ENCODE measurements around the gene ABITRAM.
"Not testable (repeated sequence)": the region's sequence is repeated elsewhere in the genome, so short reads cannot be mapped to it uniquely, and the experiment has no call there.

Gene ABITRAM, protein sequence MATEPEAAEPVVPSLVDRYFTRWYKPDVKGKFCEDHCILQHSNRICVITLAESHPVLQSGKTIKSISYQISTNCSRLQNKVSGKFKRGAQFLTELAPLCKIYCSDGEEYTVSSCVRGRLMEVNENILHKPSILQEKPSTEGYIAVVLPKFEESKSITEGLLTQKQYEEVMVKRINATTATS

DNA sequence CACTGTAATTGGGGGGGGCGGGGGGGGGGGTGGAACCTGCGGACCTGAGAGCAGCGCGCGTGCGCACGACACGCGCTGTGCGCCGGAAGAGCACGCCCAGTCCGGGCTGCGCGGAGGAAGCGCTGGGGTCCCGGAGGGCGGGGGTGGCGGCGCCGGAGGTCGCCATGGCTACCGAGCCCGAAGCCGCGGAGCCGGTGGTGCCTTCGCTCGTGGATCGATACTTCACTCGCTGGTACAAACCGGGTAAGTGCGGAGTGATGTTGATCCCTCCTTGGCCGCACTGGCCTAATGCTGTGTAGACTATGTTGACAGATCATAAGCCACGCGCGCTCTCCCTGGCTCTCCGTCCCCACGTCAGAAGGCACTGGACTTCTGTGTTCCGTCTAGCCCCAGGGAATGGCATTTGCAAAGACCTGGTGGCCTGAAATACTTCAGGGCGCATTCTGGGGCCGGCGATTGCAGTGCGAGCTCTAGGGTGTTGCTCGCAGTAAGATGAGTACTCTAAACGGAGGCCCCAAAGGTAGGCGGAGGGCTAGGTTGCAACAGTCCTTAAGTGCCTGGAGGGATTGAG, at the start of gene ABITRAM:
ABITRAM (plus strand) TSS at position 78 of the 571 bp plus-strand sequence; CDS start at position 165, 87 bp downstream.
- no peak for DNase-seq

DNA sequence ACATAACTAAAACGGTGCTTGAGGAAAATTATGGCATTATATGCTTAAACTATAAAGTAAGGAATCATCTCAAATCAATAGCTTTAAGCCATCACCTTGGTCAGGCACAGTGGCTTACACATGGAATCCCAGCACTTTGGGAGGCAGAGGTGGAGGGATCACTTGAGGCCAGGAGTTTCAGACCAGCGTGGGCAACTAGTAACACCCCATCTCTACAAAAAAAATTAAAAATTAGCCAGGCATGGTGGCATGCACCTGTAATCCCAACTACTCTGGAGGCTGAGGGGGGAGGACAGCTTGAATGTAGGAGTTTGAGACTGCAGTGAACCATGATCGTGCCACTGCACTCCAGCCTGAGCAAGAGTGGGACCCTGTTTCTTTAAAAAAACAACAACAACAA, 49.5 kb upstream of the ABITRAM start:
- no peak for DNase-seq

DNA sequence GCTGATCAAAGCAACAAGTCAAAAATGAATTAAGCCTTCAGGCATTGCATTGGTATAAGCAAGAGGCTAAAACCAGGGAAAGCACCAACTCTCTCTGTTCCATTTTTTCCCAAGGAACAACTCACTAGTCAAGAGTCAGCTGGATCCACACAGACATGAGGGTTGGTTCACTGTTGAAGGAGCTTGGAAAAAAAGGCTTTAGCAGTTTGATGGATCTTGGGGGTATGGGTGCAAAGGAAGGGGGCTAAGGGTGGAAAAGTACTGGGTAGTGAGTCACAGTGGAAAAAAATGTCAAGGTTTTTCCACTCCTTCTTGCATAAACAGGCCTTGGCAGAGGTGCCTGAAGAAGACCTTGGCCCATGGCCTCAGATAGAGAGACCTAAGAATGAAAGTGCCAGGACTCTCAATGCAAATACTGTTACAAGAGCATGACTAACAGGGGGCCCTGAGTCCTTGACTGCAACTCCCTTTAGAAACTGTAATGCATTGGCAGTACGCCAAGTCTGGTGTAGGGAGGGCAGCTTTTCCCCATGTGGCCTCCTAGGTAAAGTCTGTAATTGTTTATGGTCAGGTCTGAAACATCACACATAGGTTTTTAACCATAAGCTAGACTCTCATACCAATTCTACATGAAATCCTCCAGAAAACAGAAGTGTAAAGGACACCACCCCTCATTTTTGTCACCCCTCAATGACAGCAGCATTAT, 48.4 kb upstream of the ABITRAM start:
- no peak for DNase-seq

DNA sequence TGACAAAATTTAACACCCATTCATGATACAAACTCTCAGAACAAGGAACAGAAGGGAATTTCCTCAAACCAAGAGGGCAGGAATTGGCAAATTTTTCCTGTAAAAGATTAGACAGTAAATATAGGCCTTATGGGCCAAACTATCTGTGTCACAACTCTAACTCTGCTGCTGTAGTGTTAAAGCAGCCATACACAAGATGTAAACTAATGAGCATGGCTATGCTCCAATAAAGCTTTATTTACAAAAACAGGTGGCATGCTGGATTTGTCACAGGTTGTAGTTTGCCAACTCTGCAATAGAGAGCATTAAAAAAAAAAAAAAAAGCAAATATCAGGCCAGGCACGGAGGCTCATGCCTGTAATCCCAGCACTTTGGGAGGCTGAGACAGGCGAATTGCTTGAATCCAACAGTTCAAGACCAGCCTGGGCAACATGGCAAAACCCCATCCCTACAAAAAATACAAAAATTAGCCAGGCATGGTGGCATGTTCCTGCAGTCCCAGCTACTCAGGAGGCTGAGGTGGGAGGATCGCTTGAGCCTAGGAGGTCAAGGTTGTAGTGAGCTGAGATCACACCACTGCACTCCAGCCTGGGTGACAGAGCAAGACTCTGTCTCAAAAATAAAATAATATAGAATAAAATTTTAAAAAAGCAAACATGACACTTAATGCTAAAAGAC, 47.5 kb upstream of the ABITRAM start:
- DNase-seq, result not testable (repeated sequence)

DNA sequence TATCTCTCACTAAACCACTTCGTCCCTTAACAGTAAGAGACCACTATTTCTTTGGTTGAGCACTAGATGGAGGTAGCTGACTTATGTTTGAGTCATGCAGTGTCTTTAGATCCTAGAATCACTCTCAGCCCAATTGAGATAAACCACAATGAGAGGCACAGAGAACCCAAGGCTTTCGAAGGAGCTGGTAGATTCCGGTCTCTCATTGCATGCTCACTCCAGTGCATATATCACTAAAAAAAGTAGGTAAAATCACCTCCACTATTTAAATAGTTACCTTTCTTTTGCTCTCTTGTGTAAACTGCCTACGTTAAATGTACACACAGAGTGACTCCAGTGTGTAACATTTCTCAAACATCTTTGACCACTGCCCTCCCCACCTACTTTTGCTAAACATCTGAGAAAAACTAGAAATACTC, 44.5 kb upstream of the ABITRAM start:
- DNase-seq, result no peak

DNA sequence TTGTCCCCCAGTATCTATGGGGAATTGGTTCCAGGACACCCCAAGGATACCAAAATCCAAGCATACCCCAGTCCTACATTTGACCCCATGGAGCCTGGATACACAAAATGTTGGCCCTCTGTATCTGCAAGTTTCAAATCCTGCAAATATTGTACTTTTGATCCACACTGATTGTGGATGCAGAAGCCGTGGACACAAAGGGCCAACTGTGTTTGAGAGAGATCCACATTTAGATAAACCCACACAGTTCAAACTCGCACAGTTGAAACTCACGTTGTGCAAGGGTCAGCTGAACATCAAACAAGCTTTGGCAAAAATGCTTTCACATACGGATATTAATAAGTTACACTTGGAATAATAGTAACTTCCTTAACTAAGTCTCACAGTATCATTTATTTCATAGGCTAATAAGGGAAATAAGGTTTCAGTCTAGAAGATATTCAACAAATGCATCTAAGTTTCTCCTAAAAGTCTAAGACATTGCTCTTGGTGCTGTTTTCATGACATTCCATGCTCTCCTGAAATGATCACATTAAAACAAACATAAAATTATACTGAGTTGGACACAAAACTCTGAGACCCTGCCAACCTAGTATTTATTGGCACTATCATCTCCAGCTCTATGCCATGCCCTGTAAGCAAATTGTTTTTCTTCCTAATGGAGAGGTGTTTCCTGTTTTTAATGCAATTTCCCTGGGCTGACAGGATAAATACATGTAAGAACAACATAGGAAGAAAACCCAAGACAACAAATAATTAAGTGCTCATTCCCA, 39.8 kb upstream of the ABITRAM start:
- DNase-seq, result no peak

DNA sequence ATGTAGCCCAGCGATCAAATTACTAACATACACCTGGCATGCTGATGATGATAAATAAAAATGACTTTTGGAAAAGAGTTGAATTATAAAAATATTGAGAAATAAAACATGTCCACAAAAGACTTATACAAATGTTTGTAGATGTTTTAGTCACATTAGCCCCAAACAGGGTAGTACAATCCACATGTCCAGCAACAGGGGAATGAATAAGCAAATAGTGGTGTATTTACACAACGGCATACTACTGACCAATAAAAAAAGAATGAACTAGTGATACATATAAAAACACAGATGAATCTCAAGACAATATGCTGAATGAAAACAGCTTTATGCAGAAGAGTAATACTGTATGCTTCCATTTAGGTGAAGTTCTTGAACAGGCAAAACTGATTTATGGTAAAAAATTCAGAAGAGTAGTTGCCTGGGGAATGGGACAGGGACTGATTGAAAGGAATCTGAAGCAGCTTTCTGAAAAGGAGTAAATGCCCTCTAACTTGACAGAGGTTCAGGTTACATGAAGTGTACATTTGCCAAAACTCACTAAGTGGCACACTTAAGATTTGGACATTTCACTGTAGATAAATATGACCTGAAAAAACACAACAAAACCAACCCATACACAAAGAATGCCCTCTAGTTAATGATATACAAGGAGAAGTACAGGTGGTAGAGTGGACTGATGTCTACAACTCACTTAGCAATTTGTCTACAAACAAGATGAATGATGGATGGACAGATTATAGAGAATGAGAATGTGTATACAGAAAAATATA, 36.7 kb upstream of the ABITRAM start:
- no peak for DNase-seq

DNA sequence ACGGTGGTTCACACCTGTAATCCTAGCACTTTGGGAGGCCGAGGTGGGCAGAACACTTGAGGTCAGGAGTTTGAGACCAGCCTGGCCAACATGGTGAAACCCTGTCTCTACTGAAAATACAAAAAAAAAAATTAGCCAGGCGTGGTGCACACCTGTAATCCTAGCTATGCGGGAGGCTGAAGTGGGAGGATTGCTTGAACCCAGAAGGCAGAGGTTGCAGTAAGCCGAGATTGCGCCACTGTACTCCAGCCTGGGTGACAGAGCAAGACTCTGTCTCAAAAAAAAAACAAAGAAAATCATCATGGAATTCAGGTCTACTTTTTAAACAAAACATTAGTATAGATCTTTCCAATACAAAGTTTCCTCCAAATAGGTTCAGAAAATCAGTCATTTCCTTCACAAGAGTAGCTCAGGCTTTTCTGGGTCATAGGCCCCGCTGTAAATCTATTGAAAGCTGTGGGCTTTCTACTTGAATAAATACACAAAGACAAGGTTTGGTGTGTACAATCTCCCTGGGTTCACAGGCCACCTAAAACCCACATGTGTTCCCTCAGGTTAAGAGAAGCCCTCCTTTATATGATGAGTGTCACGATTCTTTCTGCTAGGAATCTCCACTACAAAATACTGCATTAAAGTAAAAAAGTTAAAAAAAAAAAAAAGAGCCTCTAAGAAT, 35.0 kb upstream of the ABITRAM start:
- DNase-seq, result not testable (repeated sequence)

DNA sequence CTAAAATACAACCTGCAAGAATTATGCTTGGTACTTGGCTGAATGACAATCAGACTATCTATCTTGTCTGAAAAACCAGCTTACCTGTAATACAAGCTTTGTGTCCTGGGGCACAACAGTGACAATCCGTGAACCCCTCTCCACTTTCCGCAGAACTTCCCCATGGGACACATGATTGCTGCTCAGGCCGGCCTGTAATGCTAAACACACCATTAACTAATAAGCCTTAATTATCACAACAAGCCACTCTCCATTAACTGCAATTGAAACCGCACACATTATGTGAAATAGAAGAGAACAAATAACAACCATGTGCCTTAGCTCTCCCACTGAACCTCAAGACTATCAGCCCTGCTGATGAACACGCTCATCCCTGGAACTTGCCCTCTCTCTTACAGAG, 34.0 kb upstream of the ABITRAM start:
- no peak for DNase-seq

DNA sequence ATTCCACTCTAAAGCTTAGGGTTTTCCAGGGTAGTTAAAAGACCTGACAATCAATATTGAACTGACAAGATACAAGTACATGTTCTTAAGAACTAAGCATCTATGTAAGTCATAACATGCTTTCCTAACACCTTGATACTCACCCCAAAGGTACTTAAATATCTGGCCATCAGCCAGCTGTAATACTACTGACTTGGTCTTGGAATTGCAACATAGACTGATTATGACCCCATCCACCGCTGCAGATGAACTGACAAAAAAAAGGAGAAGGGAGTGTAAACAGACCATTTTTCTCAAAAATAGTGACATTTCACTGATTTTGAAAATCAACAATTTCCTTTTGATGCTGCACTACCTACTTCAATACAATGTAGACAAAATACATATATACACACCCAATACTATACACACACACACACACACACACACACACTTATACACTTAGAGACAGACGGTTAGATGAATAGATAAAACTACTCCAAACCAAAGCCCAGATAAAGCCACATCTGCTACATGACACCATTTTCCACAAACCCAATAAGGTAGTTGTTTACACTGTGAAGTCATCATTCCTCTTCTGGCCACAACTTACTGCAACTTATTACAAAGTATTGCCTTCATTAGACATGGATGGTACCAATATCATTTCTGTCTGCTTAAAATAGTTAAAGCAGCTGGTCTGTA, 30.6 kb upstream of the ABITRAM start:
- DNase-seq, result no peak

DNA sequence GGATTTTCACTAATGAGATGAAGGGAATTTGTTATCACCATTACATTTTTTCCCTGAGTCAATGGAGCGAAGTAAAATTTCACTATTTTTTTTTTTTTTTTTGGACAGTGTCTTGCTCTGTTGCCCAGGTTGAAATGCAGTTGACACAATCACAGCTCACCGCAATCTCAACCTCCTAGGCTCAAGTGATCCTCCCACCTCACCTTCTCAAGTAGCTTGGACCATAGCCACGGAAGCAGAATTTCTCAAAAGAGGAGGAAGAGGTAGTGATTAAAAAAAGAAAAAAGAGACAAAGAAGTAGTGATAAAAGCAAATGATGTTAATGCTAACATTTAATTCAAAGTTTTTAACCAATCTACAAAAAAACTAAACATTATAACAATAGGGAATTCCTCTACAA, 30.0 kb upstream of the ABITRAM start:
- no peak for DNase-seq

DNA sequence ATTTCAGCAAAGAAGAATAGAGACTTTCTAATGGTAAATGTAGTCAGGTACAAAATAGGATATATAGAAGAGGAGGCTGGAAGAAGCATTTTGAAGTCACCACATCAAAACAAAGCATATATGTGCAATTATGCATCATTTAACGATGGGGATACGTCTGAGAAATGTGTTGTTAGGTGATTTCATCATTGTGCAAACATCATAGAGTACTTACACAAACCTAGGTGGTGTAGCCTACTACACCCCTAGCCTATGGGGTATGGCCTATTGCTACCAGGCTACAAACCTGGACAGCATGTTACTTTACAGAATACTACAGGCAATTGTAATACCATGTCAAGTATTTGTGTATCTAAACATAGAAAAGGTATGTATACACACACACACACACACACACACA, 28.7 kb upstream of the ABITRAM start:
- DNase-seq, result no peak

DNA sequence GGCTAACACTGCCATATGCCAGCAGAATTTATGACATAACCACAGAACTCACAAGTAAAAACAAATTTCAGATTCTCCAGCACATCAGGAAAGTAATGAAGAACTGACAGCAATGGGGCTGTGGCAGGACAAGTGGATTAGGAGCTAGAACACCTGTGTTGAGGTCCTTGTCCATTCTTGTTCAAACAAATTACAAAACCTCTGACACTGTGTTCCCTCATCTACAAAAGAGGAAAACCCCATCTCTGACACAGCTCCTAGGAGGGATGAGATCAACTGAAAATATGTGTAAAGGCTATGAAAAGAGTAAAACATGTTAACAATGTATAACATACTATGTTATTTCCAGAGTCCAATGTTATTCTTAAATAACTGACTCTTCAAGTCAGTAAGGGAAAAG, 23.8 kb upstream of the ABITRAM start:
- no peak for DNase-seq

DNA sequence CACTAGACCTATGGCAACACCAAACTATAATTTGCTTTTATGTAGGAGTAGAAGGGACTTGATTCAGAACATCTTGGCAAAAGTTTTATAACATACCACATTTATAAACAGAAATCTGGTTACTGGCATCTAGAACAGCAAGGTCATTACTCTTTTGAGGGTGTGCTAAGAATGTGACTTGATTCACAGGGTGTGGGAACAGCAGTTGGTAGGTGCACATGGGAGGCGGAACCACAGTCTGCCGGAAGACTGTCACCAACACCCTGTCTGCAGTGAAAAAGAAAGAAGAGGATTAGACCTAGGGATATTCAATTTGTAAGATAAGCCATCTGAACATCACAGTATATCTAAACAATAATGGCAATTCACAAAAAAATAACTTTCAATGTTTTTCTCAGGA, 23.3 kb upstream of the ABITRAM start:
- DNase-seq, result no peak

DNA sequence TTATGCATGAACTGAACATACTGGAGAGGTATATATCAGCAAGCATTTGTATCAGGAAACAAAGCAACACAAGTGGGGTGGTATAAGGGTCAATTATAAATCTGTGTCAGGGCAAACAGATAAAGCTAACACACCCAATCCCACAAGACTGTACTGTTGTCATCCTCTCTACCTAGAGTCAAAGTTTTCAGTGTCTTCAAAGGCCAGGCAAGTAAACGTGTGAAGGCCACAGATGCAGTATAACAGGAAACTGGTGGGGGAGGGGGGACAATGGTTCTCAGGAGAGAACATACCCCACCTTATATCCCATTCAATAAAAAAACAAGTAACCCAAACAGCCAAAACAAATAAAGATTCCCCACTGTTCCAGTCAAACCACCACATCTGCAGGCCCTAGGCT, 22.4 kb upstream of the ABITRAM start:
- DNase-seq, result no peak

DNA sequence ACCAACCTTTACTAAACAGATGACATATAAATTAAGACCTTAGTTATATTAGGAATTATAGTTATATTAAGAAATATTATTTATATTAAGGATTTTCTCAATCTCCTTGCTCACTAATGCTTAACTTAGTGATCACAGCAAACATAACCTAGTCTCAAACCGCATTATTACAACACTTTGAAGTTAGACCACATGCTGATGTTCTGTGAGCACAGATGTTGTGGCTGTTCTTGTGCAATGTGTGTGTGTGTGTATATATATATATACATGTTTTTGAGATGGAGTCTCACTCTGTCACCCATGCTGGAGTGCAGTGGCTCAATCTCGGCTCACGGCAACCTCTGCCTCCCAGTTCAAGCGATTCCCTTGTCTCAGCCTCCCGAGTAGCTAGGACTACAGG, 20.8 kb upstream of the ABITRAM start:
- no peak for DNase-seq

DNA sequence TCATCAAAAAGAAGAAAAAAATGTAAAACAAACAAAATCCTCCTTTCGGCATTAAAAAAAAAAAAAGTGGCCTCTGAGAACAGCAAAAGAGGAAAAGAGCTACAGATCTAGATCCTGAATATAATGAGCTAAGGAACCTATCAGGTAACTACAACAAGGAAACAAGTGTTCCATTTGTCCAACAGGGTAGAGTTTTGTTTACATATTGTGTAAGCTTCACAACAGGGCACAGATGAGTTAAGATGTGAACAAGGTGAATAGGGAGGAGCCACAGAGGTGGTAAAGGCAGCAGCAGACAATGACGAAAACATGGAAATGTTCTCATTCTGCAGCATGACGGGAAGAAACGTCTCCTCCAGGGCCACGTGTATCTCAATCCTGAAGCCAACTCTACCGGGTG, 14.7 kb upstream of the ABITRAM start:
- no peak for DNase-seq

DNA sequence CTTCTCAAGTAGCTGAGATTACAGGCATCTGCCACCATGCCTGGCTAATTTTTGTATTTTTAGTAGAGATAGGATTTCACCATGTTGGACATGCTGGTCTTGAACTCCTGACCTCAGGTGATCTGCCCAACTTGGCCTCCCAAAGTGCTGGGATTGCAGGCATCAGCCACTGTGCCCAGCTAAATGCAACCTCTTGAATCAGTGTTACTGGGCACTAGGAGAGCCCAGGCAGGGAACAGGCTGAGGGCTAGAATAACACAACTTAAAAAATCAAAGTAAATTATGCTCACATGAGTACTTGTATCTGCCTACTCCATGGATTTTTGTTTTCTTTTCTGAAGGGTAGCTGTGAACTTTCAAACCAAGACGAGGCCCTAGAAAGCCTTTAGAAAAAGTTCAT, 13.8 kb upstream of the ABITRAM start:
- not testable (repeated sequence) for DNase-seq

DNA sequence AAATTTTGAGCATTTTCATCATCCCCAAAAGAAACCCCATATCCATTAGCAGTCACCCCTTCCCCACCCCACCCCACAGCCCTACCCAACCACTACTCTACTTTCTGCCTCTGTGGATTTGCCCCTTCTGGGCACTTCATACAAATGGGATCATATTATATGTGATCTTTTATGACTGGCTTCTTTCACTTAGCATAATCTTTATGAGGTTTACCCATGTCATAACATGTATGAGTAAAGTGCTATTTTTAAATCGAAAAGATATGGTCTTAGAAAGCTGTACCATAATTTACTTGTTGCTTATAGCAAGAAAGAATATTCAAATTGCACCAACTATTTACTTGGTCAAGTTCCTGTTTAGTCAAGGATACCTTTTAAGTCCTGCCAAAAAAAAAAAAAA, 13.0 kb upstream of the ABITRAM start:
- DNase-seq, result no peak

DNA sequence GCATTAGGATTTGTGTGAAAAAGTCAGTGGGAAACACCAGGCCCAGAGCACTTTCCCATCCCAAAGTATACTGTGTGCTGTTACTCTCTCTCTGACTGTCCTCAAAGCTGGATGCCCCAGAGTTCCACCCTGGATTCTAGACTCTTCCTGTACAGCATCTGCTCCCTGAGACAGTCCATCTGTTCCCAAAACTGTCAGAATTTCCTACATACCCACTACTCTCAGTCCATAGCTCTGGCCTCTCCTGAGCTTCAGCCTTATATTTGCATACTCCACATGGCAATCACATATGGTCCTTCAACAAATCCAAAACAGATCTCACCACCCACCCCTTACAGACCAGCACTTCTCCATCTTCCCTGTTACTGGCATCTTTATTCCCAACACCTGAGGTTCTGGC, 9.7 kb upstream of the ABITRAM start:
- DNase-seq, result no peak

DNA sequence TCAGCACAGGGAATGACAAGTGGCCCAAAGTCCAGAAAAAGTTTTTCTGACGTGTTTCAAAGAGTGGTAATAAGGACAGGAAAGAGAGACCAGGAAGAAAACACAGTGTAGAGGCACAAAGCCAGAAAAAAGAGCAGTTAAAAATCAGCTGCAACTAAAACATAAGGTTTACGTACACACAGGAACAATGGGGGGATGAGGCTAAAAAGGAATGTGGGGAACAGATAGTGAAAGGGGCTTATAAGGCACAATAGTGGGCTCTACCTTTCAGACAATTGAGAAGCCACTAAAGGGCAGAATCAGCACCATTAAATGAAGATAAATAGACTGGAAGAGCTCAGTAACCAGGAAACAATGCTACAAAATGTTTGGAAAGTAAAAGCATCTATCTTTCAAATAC, 5.8 kb upstream of the ABITRAM start:
- DNase-seq, result no peak

Measured in left hindlimb (tissue), 1 donor.